HepG2 (cell line): Measurements from ENCODE around the gene ZBTB1. TPM values are rescaled to one million over a fixed set of nuclear protein-coding genes. Genes with fewer than 3 reads are reported as not detected.
A peak's percentile ranks its signal among the peaks of the same experiment; 100 is the strongest.

Experiments used
- ATAC-seq: fragments of 200-7000 bp; cut with Tn5 transposase; 3 replicates; pipeline ENCODE4 v1.9.1; 2020; ENCODE audit warnings: mild to moderate bottlenecking, moderate library complexity
- BruUV-seq: library from RNA; stranded (reverse); fragments of 400-500 nt; replicated peaks from 2 replicates; lab custom pipeline; 2021; lab: Mats Ljungman, UMichigan
- CTCF ChIA-PET: fragments of 300-600 bp; formaldehyde crosslinking; extraction: SDS; loops from one replicate; lab custom pipeline; 2021; ENCODE audit warnings: low total read pairs, inconsistent platforms, low intra/inter-chr PET ratio; lab: Yijun Ruan, JAX
- POLR2A ChIA-PET: fragments of 350-600 bp; sonication (Branson Sonifier 250); formaldehyde crosslinking; loops from one replicate; lab custom pipeline; 2020; ENCODE audit warnings: antibody characterized with exemption, inconsistent platforms; lab: Yijun Ruan, JAX
- DNase-seq: peaks from one replicate; pipeline ENCODE4 v3.0.0-alpha.2; 2015; ENCODE audit warnings: low spot score
- FAIRE-seq: peaks from 3 replicates; lab custom pipeline; 2011; peaks lifted over from hg19 to GRCh38; lab: Jason Lieb, UNC
- H2AFZ ChIP-seq: one replicate; pipeline ENCODE4 v1.6.1; 2011; ENCODE audit warnings: low read length, inconsistent platforms
- H3K27ac ChIP-seq: fragments of 300-600 bp; 3 replicates; pipeline ENCODE4 v1.8.0; 2011; ENCODE audit warnings: mixed run types, mild to moderate bottlenecking, mixed read lengths, low read length, inconsistent platforms; ENCODE audit not compliant: insufficient read depth; ENCODE audit errors: extremely low read length
- H3K27me3 ChIP-seq, 2 experiments: fragments of 200-600 bp in 1 of 2; 2 replicates in 1 of 2; 3 replicates in 1 of 2; pipeline versions ENCODE4 v1.6.0 to v1.8.0; 2011; ENCODE audit warnings: low read length in 2 of 2, mild to moderate bottlenecking in 2 of 2, moderate library complexity in 2 of 2, inconsistent platforms in 1 of 2; ENCODE audit not compliant: insufficient read depth in 2 of 2, control insufficient read depth in 1 of 2
- H3K36me3 ChIP-seq, 2 experiments: fragments of 200-600 bp in 1 of 2; replicated peaks in 1 of 2; 2 replicates in 1 of 2; 3 replicates in 1 of 2; pipeline versions ENCODE4 v1.5.1 to v1.8.0; 2011; ENCODE audit warnings: low read length in 2 of 2, inconsistent platforms in 1 of 2; ENCODE audit not compliant: insufficient read depth in 2 of 2, control insufficient read depth in 1 of 2
- H3K4me1 ChIP-seq: 2 replicates; pipeline ENCODE4 v1.5.1; 2012; ENCODE audit warnings: low read length, inconsistent platforms; ENCODE audit not compliant: insufficient read depth
- H3K4me2 ChIP-seq: 2 replicates; pipeline ENCODE4 v1.6.0; 2011; ENCODE audit warnings: low read depth, low read length, inconsistent platforms
- H3K4me3 ChIP-seq, 3 experiments: fragments of 200-600 bp in 1 of 3; sonication (generic), shearing (Covaris generic) in 1 of 3; replicated peaks in 1 of 3; 2 replicates each; pipeline ENCODE4 v1.5.1; 2011 to 2016; ENCODE audit warnings: low read length in 3 of 3, inconsistent platforms in 2 of 3, low read depth in 2 of 3, mild to moderate bottlenecking in 2 of 3, control low read depth in 1 of 3, mixed read lengths in 1 of 3; ENCODE audit not compliant: insufficient read depth in 1 of 3
- H3K79me2 ChIP-seq: one replicate; pipeline ENCODE4 v1.6.1; 2011; ENCODE audit warnings: low read length, inconsistent platforms; ENCODE audit not compliant: insufficient read depth
- H3K9ac ChIP-seq: 2 replicates; pipeline ENCODE4 v1.6.0; 2011; ENCODE audit warnings: mild to moderate bottlenecking, low read depth, low read length, inconsistent platforms; ENCODE audit not compliant: insufficient read depth
- H3K9me3 ChIP-seq: 2 replicates; pipeline ENCODE4 v1.5.1; 2012; ENCODE audit warnings: mild to moderate bottlenecking, low read length
- H4K20me1 ChIP-seq: 2 replicates; pipeline ENCODE4 v1.6.0; 2011; ENCODE audit warnings: inconsistent platforms, mild to moderate bottlenecking, low read length, moderate library complexity; ENCODE audit not compliant: insufficient read depth
- CEBPB ChIP-seq: IDR thresholded peaks from 2 replicates; pipeline ENCODE4 v1.6.1; 2011; ENCODE audit warnings: low read depth, low read length, improper control_type of control experiment, borderline replicate concordance
- CENPX ChIP-seq: sonication (generic); formaldehyde crosslinking; IDR thresholded peaks from 2 replicates; pipeline ENCODE4 v1.9.0; 2021; ENCODE audit warnings: mild to moderate bottlenecking, missing genetic modification reagents, moderate library complexity
- HNRNPK ChIP-seq: fragments of 200-400 bp; formaldehyde crosslinking; IDR thresholded peaks from 2 replicates; pipeline ENCODE4 v1.6.1; 2018; ENCODE audit warnings: low read length, low read depth, moderate library complexity, mild to moderate bottlenecking; ENCODE audit not compliant: poor library complexity, severe bottlenecking
- KAT7 ChIP-seq: IDR thresholded peaks from 2 replicates; pipeline ENCODE4 v1.6.1; 2018; ENCODE audit warnings: borderline replicate concordance, missing compliant biosample characterization
- KLF16 ChIP-seq, 2 experiments: sonication (generic) in 1 of 2; formaldehyde crosslinking in 1 of 2; IDR thresholded peaks; 2 replicates each; pipeline versions ENCODE4 v1.6.1 to v1.8.0; 2016 to 2023; ENCODE audit warnings: missing genetic modification reagents in 2 of 2, missing compliant biosample characterization in 1 of 2
- KLF9 ChIP-seq: IDR thresholded peaks from 2 replicates; pipeline ENCODE4 v1.6.1; 2016; ENCODE audit warnings: low read depth
- NFYB ChIP-seq: sonication (generic); formaldehyde crosslinking; IDR thresholded peaks from 2 replicates; pipeline ENCODE4 v1.4.0; 2020; ENCODE audit warnings: missing genetic modification reagents
- PAWR ChIP-seq: sonication (generic); formaldehyde crosslinking; IDR thresholded peaks from 2 replicates; pipeline ENCODE4 v1.4.0; 2020; ENCODE audit warnings: missing genetic modification reagents, mild to moderate bottlenecking, borderline replicate concordance
- PHF5A ChIP-seq: IDR thresholded peaks from one replicate; pipeline ENCODE4 v1.6.1; 2018; ENCODE audit warnings: low read depth, missing genetic modification reagents; ENCODE audit not compliant: unreplicated experiment
- PHF8 ChIP-seq: sonication (generic); formaldehyde crosslinking; IDR thresholded peaks from 2 replicates; pipeline ENCODE4 v1.5.0; 2020; ENCODE audit warnings: missing genetic modification reagents
- PLRG1 ChIP-seq: fragments of 450-650 bp; conservative IDR thresholded peaks from 2 replicates; pipeline ENCODE4 v1.6.1; 2016
- TOPORS ChIP-seq: sonication (generic); formaldehyde crosslinking; IDR thresholded peaks from 2 replicates; pipeline ENCODE4 v1.8.0; 2023; ENCODE audit warnings: mild to moderate bottlenecking, missing genetic modification reagents
- ZFAT ChIP-seq: sonication (generic); formaldehyde crosslinking; conservative IDR thresholded peaks from 2 replicates; pipeline ENCODE4 v1.8.1; 2023; ENCODE audit warnings: missing genetic modification reagents, inconsistent platforms
- ZNF232 ChIP-seq: sonication (generic); formaldehyde crosslinking; IDR thresholded peaks from 2 replicates; pipeline ENCODE4 v1.4.0; 2020; ENCODE audit warnings: missing genetic modification reagents, borderline replicate concordance
- ZNF333 ChIP-seq: sonication (generic); formaldehyde crosslinking; IDR thresholded peaks from 2 replicates; pipeline ENCODE4 v1.4.0; 2020; ENCODE audit warnings: mild to moderate bottlenecking, missing genetic modification reagents, borderline replicate concordance
- ZNF383 ChIP-seq: sonication (generic); formaldehyde crosslinking; IDR thresholded peaks from 2 replicates; pipeline ENCODE4 v1.4.0; 2020; ENCODE audit warnings: missing genetic modification reagents, mild to moderate bottlenecking, borderline replicate concordance
- ZNF552 ChIP-seq: sonication (generic); formaldehyde crosslinking; IDR thresholded peaks from 2 replicates; pipeline ENCODE4 v1.9.0; 2022; ENCODE audit warnings: missing genetic modification reagents, mild to moderate bottlenecking, borderline replicate concordance
- ZNF614 ChIP-seq: IDR thresholded peaks from 2 replicates; pipeline ENCODE4 v1.6.1; 2018; ENCODE audit warnings: missing biosample characterization, missing genetic modification reagents, inconsistent platforms, borderline replicate concordance
- ZNF619 ChIP-seq: sonication (generic); formaldehyde crosslinking; IDR thresholded peaks from 2 replicates; pipeline ENCODE4 v1.4.0; 2020; ENCODE audit warnings: mild to moderate bottlenecking, missing genetic modification reagents
- WGBS: methylation state at CpG from one replicate; pipeline ENCODE4 v1.1.6; 2017; ENCODE audit warnings: low lambda C conversion rate; 5-methylcytosine and 5-hydroxymethylcytosine counted together
- in situ Hi-C: cut with HindIII; loops from 2 replicates; pipeline ENCODE4 v1.10.0; 2017; ENCODE audit warnings: low pct_unique_long_range_greater_than_20kb; ENCODE audit not compliant: extremely low pct_ligation_motif_present
- intact Hi-C: fragments of 100-400 bp; cut with micrococcal nuclease; formaldehyde crosslinking; loops from one replicate; pipeline ENCODE4 v1.10.0; 2022; ENCODE audit not compliant: unreplicated experiment
- polyA plus RNA-seq, 8 experiments: library from polyadenylated mRNA; depleted of rRNA in 3 of 8; stranded (reverse) in 7 of 8; unstranded in 1 of 8; fragments of >200 nt; fragmentation: Illumina TruSeq in 4 of 8; extraction: Trizol in 4 of 8; gene quantifications; 2 replicates each; pipeline versions ENCODE4 v1.2.1 to v1.2.3, GENCODE V29; 2011 to 2016; ENCODE audit warnings: low read depth in 4 of 8, missing spikeins in 1 of 8, mixed read lengths in 1 of 8; ENCODE audit not compliant: insufficient read depth in 1 of 8
- total RNA-seq, 5 experiments: library from RNA; depleted of rRNA; stranded (reverse); fragments of >200 nt; fragmentation: Illumina TruSeq; extraction: Trizol; gene quantifications; 2 replicates each; pipeline ENCODE4 v1.2.3, GENCODE V29; 2016; ENCODE audit warnings: low read depth in 1 of 5
- TF ChIP-seq, protein P1 (sequence below): sonication (generic); formaldehyde crosslinking; IDR thresholded peaks from 2 replicates; pipeline ENCODE4 v1.8.0; 2022; ENCODE audit warnings: missing genetic modification reagents, mild to moderate bottlenecking, inconsistent platforms, borderline replicate concordance
- TF ChIP-seq, protein P2 (sequence below): IDR thresholded peaks from 2 replicates; pipeline ENCODE4 v1.6.1; 2016; ENCODE audit warnings: missing genetic modification reagents, missing compliant biosample characterization
- TF ChIP-seq, protein P3 (sequence below): sonication (generic); formaldehyde crosslinking; IDR thresholded peaks from 2 replicates; pipeline ENCODE4 v1.8.1; 2022; ENCODE audit warnings: mild to moderate bottlenecking, missing genetic modification reagents

Gene ZBTB1
- total and polyA plus RNA-seq, 2 of the 13 experiments (the other 11 are each of a cell fraction or from before 2014, with no cell fraction given), result 18.8 to 22.6 TPM

DNA sequence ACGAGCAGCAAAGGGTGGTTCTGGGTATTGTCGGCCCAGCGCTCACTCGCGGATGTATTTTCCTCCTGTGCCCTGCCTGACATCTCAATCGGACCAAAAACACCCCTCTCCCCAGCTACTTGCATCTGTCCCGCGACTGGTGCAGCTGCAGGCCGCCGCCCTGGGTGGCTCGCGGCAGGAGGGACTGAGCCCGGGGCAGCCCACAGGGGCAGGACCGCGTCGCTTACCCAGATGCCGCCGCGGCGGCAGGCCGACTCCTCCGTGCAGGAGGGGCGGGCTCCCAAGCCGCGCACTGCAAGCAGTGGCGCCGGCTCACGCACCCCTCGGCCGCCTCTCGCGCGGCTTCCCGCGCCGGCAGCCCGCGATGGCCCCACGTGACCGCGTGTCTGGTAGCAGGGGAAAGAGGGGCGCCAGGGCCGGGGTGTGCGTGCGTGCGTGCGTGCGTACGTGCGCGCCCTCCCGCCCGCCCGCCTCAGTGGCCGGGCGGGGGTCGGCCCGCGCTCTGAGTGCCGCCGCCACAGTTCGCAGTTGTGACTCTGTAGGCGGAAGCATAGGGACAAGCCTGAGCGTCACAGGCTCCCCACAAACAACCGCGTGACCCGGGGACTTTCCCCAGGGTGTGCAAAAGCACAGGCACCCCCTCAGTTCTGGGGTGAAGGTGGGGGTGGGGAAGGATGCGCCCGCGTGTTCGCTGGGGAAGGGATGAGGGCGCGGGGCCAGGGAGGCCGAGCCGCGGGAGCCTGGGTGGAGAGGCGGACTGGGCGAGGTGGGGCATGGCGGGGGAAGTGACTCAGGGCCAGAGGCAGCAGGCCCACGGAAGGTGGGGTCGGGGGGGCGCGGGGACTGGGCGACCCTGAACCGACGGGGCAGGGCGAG, 898 bp upstream of the ZBTB1 start, which contains the start of gene ZBTB25:
Gene ZBTB25, minus strand, starts transcription at position 405 of the 876 bp plus-strand sequence. CDS start 13,305 bp downstream, outside the sequence.
- peak within 1 kb of the TSS; percentile 99 for H3K27ac ChIP-seq
- in situ Hi-C loops, result no loop called here
- ChIA-PET POLR2A (interaction anchor here (0.6 to 1.9 kb wide), 15 partner anchors 8 to 439 kb away, joined by 3 to 17 read pairs (median 3); partner anchors contain the start of genes GPX2 and MTHFD1), CTCF (no interaction called here)
- peak; percentile 85 for ATAC-seq
- peak; percentile 90 for DNase-seq
- H3K9ac ChIP-seq, result peak within 1 kb of the TSS; percentile 95
- intact Hi-C loops, result no loop called here
- H3K4me3 ChIP-seq, result peak within 1 kb of the TSS; percentile 93 to 98 (median 96)
- peaks cover 49% of the 10 kb centered on the region for H3K79me2 ChIP-seq
- BruUV-seq, result no TSS peak
- peaks cover 23% of the 10 kb centered on the region for H4K20me1 ChIP-seq
- peaks cover 62% of the 10 kb centered on the region for H3K4me1 ChIP-seq
- H3K36me3 ChIP-seq, result no peaks in the 10 kb centered on the region
- H3K9me3 ChIP-seq, result no peaks in the 10 kb centered on the region
- H2AFZ ChIP-seq, result no peak within 1 kb of the TSS
- 20% methylated on average over 2 of the region's 87 CpGs for WGBS
- FAIRE-seq, result no peak
- H3K27me3 ChIP-seq, result no peaks in the 10 kb centered on the region; a peak in 1 of 5 replicates
- H3K4me2 ChIP-seq, result peak within 1 kb of the TSS; percentile 91
- TF ChIP-seq KLF16 (CRISPR knock-in tag; IDR thresholded peaks at IDR 0.05) (no peak; a peak in 1 of 4 replicates), PHF8 (CRISPR knock-in tag) (peak; percentile 88), PHF5A (CRISPR knock-in tag) (no peak), KLF9 (CRISPR knock-in tag) (no peak), PLRG1 (no peak), KAT7 (CRISPR knock-in tag) (peak; percentile 71), ZNF232 (peak; percentile 53; the same call in 1 of the 2 replicates), NFYB (no peak), ZNF333 (CRISPR knock-in tag) (no peak), PAWR (CRISPR knock-in tag) (no peak), HNRNPK (peak; percentile 68), ZNF619 (CRISPR knock-in tag) (peak; percentile 58; the same call in 1 of the 2 replicates), TOPORS (peak; percentile 92; the same call in 1 of the 2 replicates), ZNF614 (CRISPR knock-in tag) (peak; percentile 13; the same call in 1 of the 2 replicates), ZNF552 (0 out of 2 replicates have a peak, but pooled peaks have one; percentile 54), ZFAT (no peak), CENPX (CRISPR knock-in tag) (no peak), ZNF383 (no peak), CEBPB (no peak)
- TF ChIP-seq, protein P1, sequence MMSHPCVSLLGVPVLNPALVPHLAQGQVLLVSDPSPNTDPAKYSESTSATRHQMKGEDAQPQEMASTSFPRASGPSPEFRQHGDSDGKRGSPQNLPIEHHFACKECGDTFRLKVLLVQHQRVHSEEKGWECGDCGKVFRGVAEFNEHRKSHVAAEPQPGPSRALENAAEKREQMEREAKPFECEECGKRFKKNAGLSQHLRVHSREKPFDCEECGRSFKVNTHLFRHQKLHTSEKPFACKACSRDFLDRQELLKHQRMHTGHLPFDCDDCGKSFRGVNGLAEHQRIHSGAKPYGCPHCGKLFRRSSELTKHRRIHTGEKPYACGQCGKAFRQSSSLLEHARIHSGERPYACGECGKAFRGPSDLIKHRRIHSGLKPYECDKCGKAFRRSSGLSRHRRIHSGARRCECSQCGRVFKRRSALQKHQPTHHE (CRISPR knock-in tag), result 0 out of 2 replicates have a peak, but pooled peaks have one; percentile 20
- TF ChIP-seq, protein P2, sequence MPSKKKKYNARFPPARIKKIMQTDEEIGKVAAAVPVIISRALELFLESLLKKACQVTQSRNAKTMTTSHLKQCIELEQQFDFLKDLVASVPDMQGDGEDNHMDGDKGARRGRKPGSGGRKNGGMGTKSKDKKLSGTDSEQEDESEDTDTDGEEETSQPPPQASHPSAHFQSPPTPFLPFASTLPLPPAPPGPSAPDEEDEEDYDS (CRISPR knock-in tag), result peak; percentile 20; the same call in 1 of the 2 replicates
- TF ChIP-seq, protein P3, sequence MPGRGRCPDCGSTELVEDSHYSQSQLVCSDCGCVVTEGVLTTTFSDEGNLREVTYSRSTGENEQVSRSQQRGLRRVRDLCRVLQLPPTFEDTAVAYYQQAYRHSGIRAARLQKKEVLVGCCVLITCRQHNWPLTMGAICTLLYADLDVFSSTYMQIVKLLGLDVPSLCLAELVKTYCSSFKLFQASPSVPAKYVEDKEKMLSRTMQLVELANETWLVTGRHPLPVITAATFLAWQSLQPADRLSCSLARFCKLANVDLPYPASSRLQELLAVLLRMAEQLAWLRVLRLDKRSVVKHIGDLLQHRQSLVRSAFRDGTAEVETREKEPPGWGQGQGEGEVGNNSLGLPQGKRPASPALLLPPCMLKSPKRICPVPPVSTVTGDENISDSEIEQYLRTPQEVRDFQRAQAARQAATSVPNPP (CRISPR knock-in tag), result peak; percentile 65; the same call in 1 of the 2 replicates
